Loucy (cell line): Measurements from ENCODE around the gene ARL2BP.
"Not testable (repeated sequence)": the region's sequence is repeated elsewhere in the genome, so short reads cannot be mapped to it uniquely, and the experiment has no call there.

Experiments
- H2AFZ ChIP-seq: fragments of 200-600 bp; sonication (generic); 2 replicates; pipeline ENCODE4 v1.6.0; 2016; ENCODE audit warnings: antibody characterized with exemption, mild to moderate bottlenecking, low read length, moderate library complexity
- H3F3A ChIP-seq: fragments of 200-600 bp; 2 replicates; pipeline ENCODE4 v1.6.0; 2016; ENCODE audit warnings: antibody characterized with exemption, low read depth, mild to moderate bottlenecking
- H3K27me3 ChIP-seq: fragments of 200-600 bp; sonication (generic); 2 replicates; pipeline ENCODE4 v1.6.1; 2014; ENCODE audit warnings: low read length, mild to moderate bottlenecking; ENCODE audit not compliant: insufficient read depth, poor library complexity, severe bottlenecking
- H3K36me3 ChIP-seq: fragments of 200-600 bp; sonication (generic); 2 replicates; pipeline ENCODE4 v1.6.1; 2016; ENCODE audit warnings: low read length; ENCODE audit not compliant: insufficient read depth
- H3K4me1 ChIP-seq: fragments of 200-600 bp; sonication (generic); 2 replicates; pipeline ENCODE4 v1.5.1; 2014; ENCODE audit warnings: low read length, mild to moderate bottlenecking; ENCODE audit not compliant: insufficient read depth, poor library complexity, severe bottlenecking
- H3K4me2 ChIP-seq: fragments of 200-600 bp; sonication (generic); 2 replicates; pipeline ENCODE4 v1.6.0; 2014; ENCODE audit warnings: antibody characterized with exemption, low read length, low read depth, mild to moderate bottlenecking; ENCODE audit not compliant: poor library complexity, severe bottlenecking
- H3K4me3 ChIP-seq: fragments of 200-600 bp; sonication (generic); 2 replicates; pipeline ENCODE4 v1.5.1; 2014; ENCODE audit warnings: low read length, mild to moderate bottlenecking, mixed read lengths; ENCODE audit not compliant: poor library complexity, severe bottlenecking
- H3K79me2 ChIP-seq: fragments of 200-600 bp; sonication (generic); 2 replicates; pipeline ENCODE4 v1.6.1; 2014; ENCODE audit warnings: low read length; ENCODE audit not compliant: insufficient read depth
- H3K9ac ChIP-seq: fragments of 200-600 bp; sonication (generic); 2 replicates; pipeline ENCODE4 v1.6.0; 2014; ENCODE audit warnings: mild to moderate bottlenecking, low read depth, low read length, moderate library complexity; ENCODE audit not compliant: poor library complexity, severe bottlenecking
- H3K9me2 ChIP-seq: fragments of 200-600 bp; sonication (generic); replicated peaks from 2 replicates; pipeline ENCODE4 v1.6.1; 2016; ENCODE audit warnings: low read depth, low read length, mixed read lengths
- H3K9me3 ChIP-seq: fragments of 200-600 bp; sonication (generic); 2 replicates; pipeline ENCODE4 v1.6.1; 2014; ENCODE audit warnings: mild to moderate bottlenecking, antibody characterized with exemption, low read length, low read depth; ENCODE audit not compliant: insufficient read depth
- H4K20me1 ChIP-seq: fragments of 200-600 bp; sonication (generic); 2 replicates; pipeline ENCODE4 v1.6.0; 2014; ENCODE audit warnings: antibody characterized with exemption, low read length, mild to moderate bottlenecking; ENCODE audit not compliant: insufficient read depth, poor library complexity, severe bottlenecking
- EZH2phosphoT487 ChIP-seq: fragments of 200-600 bp; IDR thresholded peaks from 2 replicates; pipeline ENCODE4 v1.6.1; 2018; ENCODE audit warnings: antibody characterized with exemption, mild to moderate bottlenecking, moderate library complexity, borderline replicate concordance
- TF ChIP-seq, protein P1 (sequence below): fragments of 200-600 bp; sonication (generic); conservative IDR thresholded peaks from 2 replicates; pipeline ENCODE4 v1.5.1; 2014; ENCODE audit warnings: mild to moderate bottlenecking, antibody characterized with exemption, low read length

The ARL2BP gene

DNA sequence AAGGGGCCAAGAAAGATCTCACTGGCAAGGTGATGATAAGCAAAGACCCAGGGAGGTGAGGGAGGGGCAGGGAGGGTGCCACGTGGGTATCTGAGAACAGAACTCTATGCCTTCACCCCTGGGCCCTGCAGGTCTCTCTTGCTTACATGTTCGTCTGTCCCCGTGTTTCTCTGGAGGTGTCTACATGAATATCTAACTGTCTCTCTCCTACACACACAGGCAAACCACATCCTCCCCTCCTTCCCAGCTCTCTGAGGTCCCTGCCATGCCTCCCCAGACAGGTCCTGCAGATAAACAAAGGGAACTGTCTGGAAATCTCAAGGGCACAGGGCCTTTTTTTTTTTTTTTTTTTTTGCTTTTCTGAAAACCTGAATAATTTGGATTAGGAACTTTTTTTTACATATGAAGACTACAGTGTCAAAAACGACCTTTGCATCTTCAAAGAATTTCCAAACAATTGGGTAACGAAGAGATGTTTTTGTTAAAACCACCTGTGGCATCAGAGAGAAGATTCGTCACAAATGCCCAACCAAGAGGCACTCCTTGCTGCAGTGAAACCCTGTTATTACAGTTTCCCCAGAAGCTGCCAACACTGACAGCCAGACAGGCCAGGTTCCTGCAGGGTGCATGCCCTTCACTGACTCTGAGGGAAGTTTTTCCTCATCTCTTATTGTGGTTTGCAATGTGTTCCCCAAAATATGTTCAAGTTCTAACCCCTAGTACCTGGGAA is 21.6 kb downstream of the ARL2BP start:
- Histone ChIP-seq H4K20me1 (no peaks in the 10 kb centered on the region), H3K9me3 (no peaks in the 10 kb centered on the region), H3K4me3 (no peak overlapping the region), H2AFZ (peak overlapping the region; percentile 49; the same call in 1 of the 2 replicates), H3K9me2 (no peaks in the 10 kb centered on the region), H3K36me3 (no peaks in the 10 kb centered on the region), H3F3A (no peaks in the 10 kb centered on the region), H3K9ac (no peak overlapping the region), H3K4me2 (peak overlapping the region; percentile 19), H3K79me2 (no peaks in the 10 kb centered on the region), H3K4me1 (peaks cover 4% of the 10 kb centered on the region), H3K27me3 (no peaks in the 10 kb centered on the region)
- TF ChIP-seq, protein P1, sequence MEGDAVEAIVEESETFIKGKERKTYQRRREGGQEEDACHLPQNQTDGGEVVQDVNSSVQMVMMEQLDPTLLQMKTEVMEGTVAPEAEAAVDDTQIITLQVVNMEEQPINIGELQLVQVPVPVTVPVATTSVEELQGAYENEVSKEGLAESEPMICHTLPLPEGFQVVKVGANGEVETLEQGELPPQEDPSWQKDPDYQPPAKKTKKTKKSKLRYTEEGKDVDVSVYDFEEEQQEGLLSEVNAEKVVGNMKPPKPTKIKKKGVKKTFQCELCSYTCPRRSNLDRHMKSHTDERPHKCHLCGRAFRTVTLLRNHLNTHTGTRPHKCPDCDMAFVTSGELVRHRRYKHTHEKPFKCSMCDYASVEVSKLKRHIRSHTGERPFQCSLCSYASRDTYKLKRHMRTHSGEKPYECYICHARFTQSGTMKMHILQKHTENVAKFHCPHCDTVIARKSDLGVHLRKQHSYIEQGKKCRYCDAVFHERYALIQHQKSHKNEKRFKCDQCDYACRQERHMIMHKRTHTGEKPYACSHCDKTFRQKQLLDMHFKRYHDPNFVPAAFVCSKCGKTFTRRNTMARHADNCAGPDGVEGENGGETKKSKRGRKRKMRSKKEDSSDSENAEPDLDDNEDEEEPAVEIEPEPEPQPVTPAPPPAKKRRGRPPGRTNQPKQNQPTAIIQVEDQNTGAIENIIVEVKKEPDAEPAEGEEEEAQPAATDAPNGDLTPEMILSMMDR = no peak

DNA sequence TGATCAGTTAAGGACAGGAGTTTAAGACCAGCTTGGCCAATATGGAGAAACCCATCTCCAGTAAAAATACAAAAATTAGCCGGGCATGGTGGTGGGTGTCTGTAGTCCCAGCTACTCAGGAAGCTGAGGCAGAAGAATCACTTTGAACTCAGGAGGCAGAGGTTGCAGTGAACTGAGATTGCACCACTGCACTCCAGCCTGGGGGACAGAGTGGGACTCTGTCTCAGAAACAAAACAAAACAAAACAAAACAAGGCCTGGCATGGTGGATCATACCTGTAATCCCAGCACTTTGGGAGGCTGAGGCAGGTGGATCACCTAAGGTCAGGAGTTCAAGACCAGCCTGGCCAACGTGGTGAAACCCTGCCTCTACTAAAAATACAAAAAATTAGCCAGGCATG is 22.3 kb downstream of the ARL2BP start:
- H3K27me3 ChIP-seq, H2AFZ ChIP-seq, H3K4me2 ChIP-seq, H3K9me3 ChIP-seq, H3K9me2 ChIP-seq, H4K20me1 ChIP-seq, H3K4me3 ChIP-seq, H3K9ac ChIP-seq, H3K36me3 ChIP-seq, H3K4me1 ChIP-seq, H3K79me2 ChIP-seq, H3F3A ChIP-seq: not testable (repeated sequence)

DNA sequence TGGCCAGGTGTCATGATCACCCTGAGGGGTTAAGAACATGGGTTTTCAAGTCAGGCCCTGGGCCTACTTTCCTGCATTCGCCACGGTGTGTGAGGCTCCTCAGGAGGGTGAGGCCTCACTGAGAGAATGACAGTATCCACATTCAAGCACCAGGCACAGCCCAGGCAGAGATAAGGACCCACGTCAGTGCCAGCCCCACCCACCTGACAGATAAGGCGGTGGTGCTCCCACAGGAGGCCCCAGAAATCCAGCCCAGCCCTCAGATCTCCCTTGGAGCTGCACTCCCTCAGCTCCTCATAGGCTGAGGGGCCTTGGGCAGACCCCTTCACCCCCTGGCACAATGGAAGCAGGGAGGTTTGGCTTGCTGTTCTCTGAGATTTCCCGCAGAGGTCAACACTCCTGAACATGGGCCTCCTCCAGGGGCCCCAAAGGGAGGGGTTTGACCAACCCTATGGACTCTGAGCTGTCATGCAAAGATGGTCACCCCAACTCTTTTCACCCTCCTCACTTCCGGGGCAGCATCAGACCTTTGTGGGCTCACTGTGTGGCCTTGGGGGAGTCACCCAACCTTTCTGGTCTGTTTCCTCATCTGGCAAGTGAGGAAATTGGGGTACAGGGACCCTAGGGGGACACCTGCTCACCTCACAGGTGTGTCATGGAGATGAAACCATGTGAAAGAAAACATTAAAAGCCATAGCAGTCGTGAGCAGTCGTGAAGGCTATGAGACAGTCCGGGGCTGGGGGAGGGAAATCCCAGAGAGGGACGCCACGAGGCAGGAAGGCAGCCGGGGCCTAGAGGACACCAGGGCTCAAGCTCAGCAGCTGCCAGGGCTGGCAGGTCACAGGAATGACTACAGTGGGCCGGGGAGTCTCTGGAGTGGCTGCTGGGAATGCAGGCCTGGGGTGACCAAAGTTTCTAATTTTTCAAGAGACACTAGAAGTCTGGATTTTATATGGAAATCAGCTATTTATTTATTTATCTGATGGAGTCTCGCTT is 24.0 kb downstream of the ARL2BP start:
- no peak overlapping the region for H3K4me3 ChIP-seq
- H3K9ac ChIP-seq = no peak overlapping the region
- no peaks in the 10 kb centered on the region for H3K27me3 ChIP-seq
- no peaks in the 10 kb centered on the region for H4K20me1 ChIP-seq
- H3K9me2 ChIP-seq = no peaks in the 10 kb centered on the region
- H3F3A ChIP-seq = no peaks in the 10 kb centered on the region
- no peaks in the 10 kb centered on the region for H3K79me2 ChIP-seq
- TF ChIP-seq, protein P1 = no peak
- no peak for TF ChIP-seq EZH2phosphoT487
- H3K4me2 ChIP-seq = no peak overlapping the region
- H3K9me3 ChIP-seq = no peaks in the 10 kb centered on the region
- no peaks in the 10 kb centered on the region for H3K36me3 ChIP-seq
- H3K4me1 ChIP-seq = peaks cover 4% of the 10 kb centered on the region
- no peak overlapping the region for H2AFZ ChIP-seq
